ENCODE data around the gene CAMTA1.

GRCh38 chr1:6911021-6911941 is 126.0 kb downstream of the CAMTA1 start:
- TF ChIP-seq CTCF (IDR thresholded peaks at IDR 0.05): no peak
- TF ChIP-seq POLR2A (IDR thresholded peaks at IDR 0.05): no peak

All from stomach (tissue), 4 donors.